ENCODE results near the gene SMARCA2.

- TF ChIP-seq EZH2 (IDR thresholded peaks at IDR 0.05), result no peak
- TF ChIP-seq POLR2AphosphoS5 (IDR thresholded peaks at IDR 0.05; ENCODE audit: borderline replicate concordance, low read depth, low read length), result no peak
- TF ChIP-seq FOXP2 (optimal IDR thresholded peaks at IDR 0.05; ENCODE audit: control extremely low read depth, extremely low read length, insufficient read depth), result no peak
Observed at GRCh38 chr9:1995084-1995483, 20.1 kb upstream of the SMARCA2 start.
